ENCODE measurements around the gene CSMD2.

The CSMD2 gene

GRCh38 chr1:33972676-33973395 lies 192.2 kb downstream of the CSMD2 start:
- TF ChIP-seq CEBPB (IDR thresholded peaks at IDR 0.05): no peak
- TF ChIP-seq, protein P1, sequence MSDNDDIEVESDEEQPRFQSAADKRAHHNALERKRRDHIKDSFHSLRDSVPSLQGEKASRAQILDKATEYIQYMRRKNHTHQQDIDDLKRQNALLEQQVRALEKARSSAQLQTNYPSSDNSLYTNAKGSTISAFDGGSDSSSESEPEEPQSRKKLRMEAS (IDR thresholded peaks at IDR 0.05): no peak

DNA sequence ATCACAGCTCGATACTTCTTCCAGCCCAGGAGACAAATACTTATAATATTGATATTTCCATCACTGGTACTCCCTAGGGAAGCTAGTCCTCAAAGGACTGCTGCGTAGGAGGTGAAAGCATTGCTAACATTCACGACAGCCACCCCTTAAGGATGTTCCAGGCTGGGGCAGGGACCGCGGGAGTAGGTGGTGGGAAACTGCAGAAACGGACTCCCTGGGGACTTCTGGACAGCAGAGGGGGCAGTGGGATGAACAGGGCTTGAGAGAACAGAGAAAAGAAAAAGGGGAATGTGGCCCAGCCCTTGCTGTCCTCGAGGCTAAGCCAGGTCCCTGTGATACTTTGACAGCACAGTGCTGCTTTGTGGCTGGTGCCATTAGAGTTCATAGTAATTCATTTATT lies 193.1 kb downstream of the CSMD2 start:
- no peak for TF ChIP-seq ZBTB7A (IDR thresholded peaks at IDR 0.05; ENCODE audit: low read depth)
- TF ChIP-seq CEBPB (IDR thresholded peaks at IDR 0.05): no peak
- no peak for TF ChIP-seq NFIC (IDR thresholded peaks at IDR 0.05)
- TF ChIP-seq TCF12 (IDR thresholded peaks at IDR 0.05; ENCODE audit: low read depth): no peak
- TF ChIP-seq YY1 (IDR thresholded peaks at IDR 0.05; ENCODE audit: low read depth): no peak
- TF ChIP-seq EGR1 (IDR thresholded peaks at IDR 0.05): no peak
- TF ChIP-seq, protein P1 (IDR thresholded peaks at IDR 0.05): no peak
- TF ChIP-seq RAD21 (IDR thresholded peaks at IDR 0.05; ENCODE audit: low read depth): no peak
- no peak for TF ChIP-seq TAF1 (IDR thresholded peaks at IDR 0.05; ENCODE audit: low read depth)
- no peak for TF ChIP-seq FOXM1 (IDR thresholded peaks at IDR 0.05; ENCODE audit: borderline replicate concordance, low read depth)
- no peak for TF ChIP-seq CREB1 (IDR thresholded peaks at IDR 0.05; ENCODE audit: low read depth)
- TF ChIP-seq, protein P2, sequence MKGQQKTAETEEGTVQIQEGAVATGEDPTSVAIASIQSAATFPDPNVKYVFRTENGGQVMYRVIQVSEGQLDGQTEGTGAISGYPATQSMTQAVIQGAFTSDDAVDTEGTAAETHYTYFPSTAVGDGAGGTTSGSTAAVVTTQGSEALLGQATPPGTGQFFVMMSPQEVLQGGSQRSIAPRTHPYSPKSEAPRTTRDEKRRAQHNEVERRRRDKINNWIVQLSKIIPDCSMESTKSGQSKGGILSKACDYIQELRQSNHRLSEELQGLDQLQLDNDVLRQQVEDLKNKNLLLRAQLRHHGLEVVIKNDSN (IDR thresholded peaks at IDR 0.05): no peak
- no peak for TF ChIP-seq EP300 (IDR thresholded peaks at IDR 0.05; ENCODE audit: borderline replicate concordance)
- TF ChIP-seq, protein P3, sequence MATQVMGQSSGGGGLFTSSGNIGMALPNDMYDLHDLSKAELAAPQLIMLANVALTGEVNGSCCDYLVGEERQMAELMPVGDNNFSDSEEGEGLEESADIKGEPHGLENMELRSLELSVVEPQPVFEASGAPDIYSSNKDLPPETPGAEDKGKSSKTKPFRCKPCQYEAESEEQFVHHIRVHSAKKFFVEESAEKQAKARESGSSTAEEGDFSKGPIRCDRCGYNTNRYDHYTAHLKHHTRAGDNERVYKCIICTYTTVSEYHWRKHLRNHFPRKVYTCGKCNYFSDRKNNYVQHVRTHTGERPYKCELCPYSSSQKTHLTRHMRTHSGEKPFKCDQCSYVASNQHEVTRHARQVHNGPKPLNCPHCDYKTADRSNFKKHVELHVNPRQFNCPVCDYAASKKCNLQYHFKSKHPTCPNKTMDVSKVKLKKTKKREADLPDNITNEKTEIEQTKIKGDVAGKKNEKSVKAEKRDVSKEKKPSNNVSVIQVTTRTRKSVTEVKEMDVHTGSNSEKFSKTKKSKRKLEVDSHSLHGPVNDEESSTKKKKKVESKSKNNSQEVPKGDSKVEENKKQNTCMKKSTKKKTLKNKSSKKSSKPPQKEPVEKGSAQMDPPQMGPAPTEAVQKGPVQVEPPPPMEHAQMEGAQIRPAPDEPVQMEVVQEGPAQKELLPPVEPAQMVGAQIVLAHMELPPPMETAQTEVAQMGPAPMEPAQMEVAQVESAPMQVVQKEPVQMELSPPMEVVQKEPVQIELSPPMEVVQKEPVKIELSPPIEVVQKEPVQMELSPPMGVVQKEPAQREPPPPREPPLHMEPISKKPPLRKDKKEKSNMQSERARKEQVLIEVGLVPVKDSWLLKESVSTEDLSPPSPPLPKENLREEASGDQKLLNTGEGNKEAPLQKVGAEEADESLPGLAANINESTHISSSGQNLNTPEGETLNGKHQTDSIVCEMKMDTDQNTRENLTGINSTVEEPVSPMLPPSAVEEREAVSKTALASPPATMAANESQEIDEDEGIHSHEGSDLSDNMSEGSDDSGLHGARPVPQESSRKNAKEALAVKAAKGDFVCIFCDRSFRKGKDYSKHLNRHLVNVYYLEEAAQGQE (IDR thresholded peaks at IDR 0.05; ENCODE audit: low read depth): no peak

GRCh38 chr1:33971018-33971710 lies 193.9 kb downstream of the CSMD2 start:
- TF ChIP-seq ZBTB7A (IDR thresholded peaks at IDR 0.05; ENCODE audit: low read depth) (no peak), EP300 (IDR thresholded peaks at IDR 0.05; ENCODE audit: borderline replicate concordance) (no peak), RAD21 (IDR thresholded peaks at IDR 0.05; ENCODE audit: low read depth) (no peak), YY1 (IDR thresholded peaks at IDR 0.05; ENCODE audit: low read depth) (no peak), CREB1 (IDR thresholded peaks at IDR 0.05; ENCODE audit: low read depth) (no peak), TAF1 (IDR thresholded peaks at IDR 0.05; ENCODE audit: low read depth) (no peak), CEBPB (IDR thresholded peaks at IDR 0.05) (no peak), TEAD4 (IDR thresholded peaks at IDR 0.05) (no peak), TCF12 (IDR thresholded peaks at IDR 0.05; ENCODE audit: low read depth) (no peak), FOXM1 (IDR thresholded peaks at IDR 0.05; ENCODE audit: borderline replicate concordance, low read depth) (no peak), EGR1 (IDR thresholded peaks at IDR 0.05) (no peak), NFIC (IDR thresholded peaks at IDR 0.05) (no peak)
- TF ChIP-seq, protein P1 (IDR thresholded peaks at IDR 0.05): no peak
- TF ChIP-seq, protein P2 (IDR thresholded peaks at IDR 0.05): no peak
- TF ChIP-seq, protein P3 (IDR thresholded peaks at IDR 0.05; ENCODE audit: low read depth): no peak

GRCh38 chr1:33970148-33970825 lies 194.7 kb downstream of the CSMD2 start:
- no peak for TF ChIP-seq EP300 (IDR thresholded peaks at IDR 0.05; ENCODE audit: borderline replicate concordance)
- no peak for TF ChIP-seq ZBTB7A (IDR thresholded peaks at IDR 0.05; ENCODE audit: low read depth)
- TF ChIP-seq TEAD4 (IDR thresholded peaks at IDR 0.05): no peak
- TF ChIP-seq, protein P2 (IDR thresholded peaks at IDR 0.05): no peak
- TF ChIP-seq CEBPB (IDR thresholded peaks at IDR 0.05): no peak
- no peak for TF ChIP-seq EGR1 (IDR thresholded peaks at IDR 0.05)
- no peak for TF ChIP-seq TAF1 (IDR thresholded peaks at IDR 0.05; ENCODE audit: low read depth)
- TF ChIP-seq, protein P3 (IDR thresholded peaks at IDR 0.05; ENCODE audit: low read depth): no peak
- TF ChIP-seq RAD21 (IDR thresholded peaks at IDR 0.05; ENCODE audit: low read depth): no peak
